ENCODE measurements around the gene LCK.

- TF ChIP-seq CTCF (IDR thresholded peaks at IDR 0.05) (no peak), RAD21 (IDR thresholded peaks at IDR 0.05; ENCODE audit: low read length) (no peak), RFX5 (IDR thresholded peaks at IDR 0.05; ENCODE audit: low read length) (no peak), EZH2phosphoT487 (IDR thresholded peaks at IDR 0.05; ENCODE audit: borderline replicate concordance, low read depth) (no peak), RCOR1 (IDR thresholded peaks at IDR 0.05; ENCODE audit: low read length) (no peak), MXI1 (IDR thresholded peaks at IDR 0.05; ENCODE audit: low read depth, low read length) (no peak), RXRA (IDR thresholded peaks at IDR 0.05; ENCODE audit: borderline replicate concordance, low read depth) (no peak), EP300 (IDR thresholded peaks at IDR 0.05; ENCODE audit: borderline replicate concordance in 1 of 2, low read depth in 1 of 2, low read length in 1 of 2) (no peak), POLR2AphosphoS5 (IDR thresholded peaks at IDR 0.05; ENCODE audit: low read depth, low read length) (no peak), JUND (IDR thresholded peaks at IDR 0.05) (no peak), USF2 (IDR thresholded peaks at IDR 0.05; ENCODE audit: borderline replicate concordance, low read depth, low read length) (no peak), GATA2 (CRISPR knock-in tag; IDR thresholded peaks at IDR 0.05) (no peak), FOSL2 (IDR thresholded peaks at IDR 0.05; ENCODE audit: borderline replicate concordance, low read depth) (no peak), TAF1 (IDR thresholded peaks at IDR 0.05; ENCODE audit: borderline replicate concordance, low read depth, low read length) (no peak)
These were observed 25.1 kb downstream of the LCK start for GRCh38 chr1:32276032-32276782.

Data from SK-N-SH (cell line).